ENCODE measurements around the gene ZBTB49. TPM values are rescaled to one million over a fixed set of nuclear protein-coding genes. Genes with fewer than 3 reads are reported as not detected.
A peak's percentile ranks its signal among the peaks of the same experiment; 100 is the strongest.
"Not testable (repeated sequence)": the region's sequence is repeated elsewhere in the genome, so short reads cannot be mapped to it uniquely, and the experiment has no call there.

Gene ZBTB49
- total RNA-seq = 4.9 TPM
- long read RNA-seq, partial matches to known transcripts = 3 of 15 reads
- long read RNA-seq, other reads (novel, unspliced or antisense) = 8 of 15 reads

GRCh38 chr4:4289941-4290850, at the start of gene ZBTB49, which contains the start of gene LYAR:
TSS of gene ZBTB49 (plus strand) at chr4:4290251. CDS start at chr4:4299946, 9,695 bp downstream.
TSS of gene LYAR (minus strand) at chr4:4290154. CDS start at chr4:4283742, 6,412 bp downstream.
- ATAC-seq = peak; percentile 99 to 100
- intact Hi-C loops (cut with DNase I) = no loop called here
- peaks cover 23% of the 10 kb centered on the region for H3K4me1 ChIP-seq
- TF ChIP-seq CTCF (IDR thresholded peaks at IDR 0.05) = no peak
- no peaks in the 10 kb centered on the region for H3K9me3 ChIP-seq
- H3K36me3 ChIP-seq = peaks cover 12% of the 10 kb centered on the region
- H3K27ac ChIP-seq = peak within 1 kb of the TSS; percentile 80
- no peaks in the 10 kb centered on the region for H3K27me3 ChIP-seq (ENCODE audit: low read depth)
- peak within 1 kb of the TSS; percentile 99 for H3K4me3 ChIP-seq
- DNase-seq = peak; percentile 94

GRCh38 chr4:4245172-4245571, 44.9 kb upstream of the ZBTB49 start:
- H3K4me3 ChIP-seq = no peak overlapping the region
- H3K27ac ChIP-seq = no peak overlapping the region
- H3K9me3 ChIP-seq = no peaks in the 10 kb centered on the region
- intact Hi-C loops (cut with DNase I) = no loop called here
- H3K4me1 ChIP-seq = peaks cover 17% of the 10 kb centered on the region
- no peak for TF ChIP-seq CTCF (IDR thresholded peaks at IDR 0.05)
- no peaks in the 10 kb centered on the region for H3K27me3 ChIP-seq (ENCODE audit: low read depth)
- no peak for DNase-seq
- peak; percentile 5 to 56 for ATAC-seq
- peaks cover 46% of the 10 kb centered on the region for H3K36me3 ChIP-seq

GRCh38 chr4:4247696-4248028, 42.4 kb upstream of the ZBTB49 start:
- ATAC-seq (peak in 1 of 2 donors; percentile 7), DNase-seq (no peak)
- peak overlapping the region; percentile 81 for H3K4me3 ChIP-seq
- H3K36me3 ChIP-seq = peaks cover 30% of the 10 kb centered on the region
- intact Hi-C loops (cut with DNase I) = no loop called here
- peak overlapping the region; percentile 96 for H3K27ac ChIP-seq
- no peaks in the 10 kb centered on the region for H3K27me3 ChIP-seq (ENCODE audit: low read depth)
- peaks cover 17% of the 10 kb centered on the region for H3K4me1 ChIP-seq
- H3K9me3 ChIP-seq = no peaks in the 10 kb centered on the region
- no peak for TF ChIP-seq CTCF (IDR thresholded peaks at IDR 0.05)

GRCh38 chr4:4248029-4248884, 41.8 kb upstream of the ZBTB49 start, which contains the start of gene TMEM128:
TSS of gene TMEM128 (minus strand) at chr4:4248223. CDS start at chr4:4248202, 21 bp downstream.
- Histone ChIP-seq H3K27me3 (ENCODE audit: low read depth) (no peaks in the 10 kb centered on the region), H3K9me3 (no peaks in the 10 kb centered on the region), H3K36me3 (peaks cover 29% of the 10 kb centered on the region), H3K4me3 (peak within 1 kb of the TSS; percentile 81), H3K4me1 (peaks cover 21% of the 10 kb centered on the region), H3K27ac (peak within 1 kb of the TSS; percentile 96)
- DNase-seq = peak; percentile 94
- peak; percentile 5 for TF ChIP-seq CTCF (IDR thresholded peaks at IDR 0.05)
- intact Hi-C loops (cut with DNase I) = no loop called here
- peak; percentile 96 to 98 for ATAC-seq

GRCh38 chr4:4248885-4249203, 41.2 kb upstream of the ZBTB49 start:
- peak overlapping the region; percentile 81 for H3K4me3 ChIP-seq
- TF ChIP-seq CTCF (IDR thresholded peaks at IDR 0.05) = no peak
- intact Hi-C loops (cut with DNase I) = no loop called here
- peaks cover 21% of the 10 kb centered on the region for H3K4me1 ChIP-seq
- peak overlapping the region; percentile 96 for H3K27ac ChIP-seq
- DNase-seq (no peak), ATAC-seq (no peak)
- H3K36me3 ChIP-seq = peaks cover 24% of the 10 kb centered on the region
- H3K27me3 ChIP-seq (ENCODE audit: low read depth) = no peaks in the 10 kb centered on the region
- no peaks in the 10 kb centered on the region for H3K9me3 ChIP-seq

- ATAC-seq; H3K4me3 ChIP-seq; DNase-seq; H3K9me3 ChIP-seq; H3K27me3 ChIP-seq (ENCODE audit: low read depth); H3K27ac ChIP-seq; intact Hi-C loops (cut with DNase I): not testable (repeated sequence)
- Histone ChIP-seq H3K36me3 (peaks cover 19% of the 10 kb centered on the region), H3K4me1 (peaks cover 21% of the 10 kb centered on the region)
Observed at GRCh38 chr4:4249342-4249741, 40.7 kb upstream of the ZBTB49 start.

Measured in lower lobe of right lung (tissue), 2 donors.